Lower leg skin (tissue), 4 donors: ENCODE data around the gene SLC6A18. TPM values are rescaled to one million over a fixed set of nuclear protein-coding genes. Genes with fewer than 3 reads are reported as not detected.

ENCODE experiments used
- DNase-seq, 2 donors: peaks; one replicate each; pipeline ENCODE4 v3.0.0-alpha.2; 2019; ENCODE audit warnings: low spot score in 2 of 2
- H3K4me3 ChIP-seq: fragments of 200-600 bp; sonication (generic); 2 replicates; pipeline ENCODE4 v1.5.1; 2017; ENCODE audit warnings: mild to moderate bottlenecking, low read depth; ENCODE audit not compliant: poor library complexity, severe bottlenecking
- CTCF ChIP-seq, 3 donors: fragments of 450-650 bp; IDR thresholded peaks; one replicate each; pipeline ENCODE4 v1.5.1; 2016; ENCODE audit warnings: antibody characterized with exemption in 3 of 3, mild to moderate bottlenecking in 3 of 3, moderate library complexity in 2 of 3
- POLR2A ChIP-seq, 2 donors: fragments of 450-650 bp; IDR thresholded peaks; one replicate each; pipeline ENCODE4 v1.6.1; 2016 to 2017; ENCODE audit warnings: antibody characterized with exemption in 2 of 2, mild to moderate bottlenecking in 1 of 2, moderate library complexity in 1 of 2
- whole genome bisulfite sequencing, 2 donors: methylation state at CpG; one replicate each; pipeline ENCODE4 v1.1.5; 2018; 5-methylcytosine and 5-hydroxymethylcytosine counted together
- intact Hi-C: fragments of 100-400 bp; cut with DNase I; formaldehyde crosslinking; loops from one replicate; pipeline ENCODE4 v1.15.0; 2023; ENCODE audit warnings: low total_unique reads
- total RNA-seq, 4 donors: library from RNA; depleted of rRNA; stranded (reverse); fragments of >200 nt; gene quantifications; one replicate each; pipeline ENCODE4 v1.1.0, GENCODE V29; 2016

Gene SLC6A18
- total RNA-seq, 4 donors from 2014 or later: not detected

DNA sequence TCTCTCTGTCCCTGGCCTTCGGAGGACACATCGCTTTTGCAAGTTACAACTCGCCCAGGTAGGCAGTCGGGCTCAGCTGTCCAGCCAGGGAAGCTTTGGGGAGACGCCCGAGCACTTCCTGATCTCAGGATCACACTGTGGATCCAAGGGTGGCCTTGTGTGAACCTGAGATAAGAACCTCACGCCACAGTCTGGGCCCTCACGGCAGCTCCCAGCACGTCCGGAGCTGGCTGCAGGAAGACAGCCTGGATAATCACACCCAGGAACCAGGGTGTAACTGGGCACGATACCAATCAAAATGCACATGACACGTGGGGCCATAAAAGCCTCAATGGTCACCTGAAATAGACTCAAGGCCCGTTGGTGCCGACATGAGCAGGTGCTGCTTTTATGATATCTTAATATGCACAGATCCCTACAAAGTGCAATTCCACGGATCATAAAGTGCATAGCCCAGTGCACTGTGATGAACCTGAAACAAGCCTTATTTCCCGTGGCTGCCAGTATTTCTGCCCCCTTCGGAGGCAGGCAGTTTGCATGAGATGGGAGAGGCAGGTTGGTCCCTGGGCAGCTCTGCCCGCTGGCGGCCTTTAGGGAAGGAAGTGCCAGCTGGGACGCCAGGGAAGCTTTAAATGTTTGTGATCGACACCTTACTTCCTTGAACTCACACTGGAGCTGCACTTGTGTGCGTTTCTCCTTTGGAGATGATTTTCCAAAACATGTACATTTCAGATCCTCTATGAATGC is 14.5 kb downstream of the SLC6A18 start:
- DNase-seq: no peak
- no peak overlapping the region for H3K4me3 ChIP-seq
- 53 to 55% methylated on average over 22 of the region's 22 CpGs for WGBS, 2 donors
- intact Hi-C loops: no loop called here
- TF ChIP-seq POLR2A (IDR thresholded peaks at IDR 0.05) (no peak), CTCF (IDR thresholded peaks at IDR 0.05) (no peak)

GRCh38 chr5:1240496-1241260 is 15.5 kb downstream of the SLC6A18 start:
- intact Hi-C loops: no loop called here
- TF ChIP-seq CTCF (IDR thresholded peaks at IDR 0.05): no peak
- TF ChIP-seq POLR2A (IDR thresholded peaks at IDR 0.05): no peak
- H3K4me3 ChIP-seq: no peak overlapping the region
- 83% methylated on average over 28 to 29 of the region's 29 CpGs for WGBS, 2 donors
- no peak for DNase-seq

- intact Hi-C loops: no loop called here
- WGBS, 2 donors: 81% methylated on average over 21 to 22 of the region's 22 CpGs
- TF ChIP-seq POLR2A (IDR thresholded peaks at IDR 0.05) (no peak), CTCF (IDR thresholded peaks at IDR 0.05) (no peak)
Observed at GRCh38 chr5:1241509-1242080, 16.4 kb downstream of the SLC6A18 start.

DNA sequence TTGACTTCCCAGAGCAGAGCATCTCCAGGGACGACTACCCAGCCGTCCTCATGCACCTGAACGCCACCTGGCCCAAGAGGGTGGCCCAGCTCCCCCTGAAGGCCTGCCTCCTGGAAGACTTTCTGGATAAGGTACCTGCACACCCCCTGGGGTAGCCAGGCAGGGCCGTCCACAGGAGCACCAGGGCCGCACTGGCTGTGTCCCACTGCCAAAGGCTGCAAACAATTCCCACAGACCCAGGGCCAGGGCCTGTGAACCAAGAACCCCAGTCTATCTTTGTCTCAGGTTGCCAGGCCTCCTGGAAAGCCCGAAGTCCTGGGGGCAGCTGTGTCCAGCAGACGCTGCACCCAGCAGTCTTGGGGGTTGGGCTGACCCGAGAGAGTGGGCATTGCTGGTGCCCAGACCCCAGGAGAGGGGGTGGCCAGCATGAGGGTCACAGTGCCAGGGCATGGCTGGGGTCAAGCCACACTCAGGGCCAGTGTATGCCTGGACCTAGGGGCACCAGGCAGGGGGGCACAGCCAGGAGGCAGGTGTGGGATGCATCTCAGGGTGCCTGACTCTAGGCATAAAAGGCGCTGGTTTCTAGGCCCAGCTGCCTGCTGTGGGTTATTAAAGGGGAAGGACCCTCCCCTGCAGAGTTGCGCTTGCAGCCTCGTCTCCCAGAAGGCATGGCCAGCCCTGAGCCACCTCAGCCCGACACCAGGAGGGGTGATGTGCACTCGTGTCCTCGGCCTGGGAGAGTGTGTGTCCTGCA is 17.7 kb downstream of the SLC6A18 start:
- no peak overlapping the region for H3K4me3 ChIP-seq
- DNase-seq: no peak
- intact Hi-C loops: no loop called here
- WGBS, 2 donors: 71 to 87% methylated on average over 8 to 13 of the region's 14 CpGs
- no peak for TF ChIP-seq CTCF (IDR thresholded peaks at IDR 0.05)
- no peak for TF ChIP-seq POLR2A (IDR thresholded peaks at IDR 0.05)

More at GRCh38 chr5:1241509-1242080, 16.4 kb downstream of the SLC6A18 start:
- DNase-seq: no peak
- H3K4me3 ChIP-seq: no peak overlapping the region

DNA sequence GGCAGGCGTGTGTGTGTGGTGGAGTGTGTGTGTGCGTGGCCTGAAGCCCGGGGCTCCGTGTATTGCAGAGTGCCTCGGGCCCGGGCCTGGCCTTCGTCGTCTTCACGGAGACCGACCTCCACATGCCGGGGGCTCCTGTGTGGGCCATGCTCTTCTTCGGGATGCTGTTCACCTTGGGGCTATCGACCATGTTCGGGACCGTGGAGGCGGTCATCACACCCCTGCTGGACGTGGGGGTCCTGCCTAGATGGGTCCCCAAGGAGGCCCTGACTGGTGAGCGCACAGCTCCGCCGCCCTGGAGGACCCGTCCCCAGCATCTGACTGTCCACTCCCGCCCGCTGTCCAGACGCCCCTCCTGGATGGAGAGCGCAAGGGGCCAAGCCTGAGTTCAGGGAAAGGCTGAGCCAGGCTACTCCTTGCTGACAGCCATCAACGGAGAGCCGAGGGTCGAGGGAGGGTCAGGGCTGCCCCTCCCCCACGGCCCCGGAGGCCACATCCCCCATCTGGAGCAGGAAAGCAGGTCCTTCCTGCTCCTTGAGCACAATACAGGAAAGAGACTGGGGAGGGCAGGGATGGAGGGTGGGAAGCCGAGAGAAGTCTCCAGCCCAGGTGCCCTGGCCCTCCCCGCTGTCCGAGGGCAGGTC is 18.4 kb downstream of the SLC6A18 start:
- DNase-seq: no peak
- TF ChIP-seq POLR2A (IDR thresholded peaks at IDR 0.05): no peak
- no peak for TF ChIP-seq CTCF (IDR thresholded peaks at IDR 0.05)
- 10 to 52% methylated on average over 8 to 27 of the region's 33 CpGs for WGBS, 2 donors
- intact Hi-C loops: no loop called here
- no peak overlapping the region for H3K4me3 ChIP-seq
